Lung microvascular endothelial cell (primary cell): ENCODE results near the gene TGM1. TPM values are rescaled to one million over a fixed set of nuclear protein-coding genes. Genes with fewer than 3 reads are reported as not detected.
A peak's percentile ranks its signal among the peaks of the same experiment; 100 is the strongest.

ENCODE experiments used
- DNase-seq, 2 donors: peaks; one replicate each; pipeline versions ENCODE4 v3.0.0 to v3.0.0-alpha.2; 2010; ENCODE audit warnings: low read depth in 2 of 2
- total RNA-seq: library from RNA; depleted of rRNA; stranded (reverse); fragments of >200 nt; gene quantifications from 2 replicates; pipeline ENCODE4 v1.2.1, GENCODE V29; 2014

Gene TGM1
- total RNA-seq, 1 donor from 2014 or later, result 0.20 TPM

GRCh38 chr14:24292118-24292807 lies 29.3 kb upstream of the TGM1 start:
- no peak for DNase-seq

DNA sequence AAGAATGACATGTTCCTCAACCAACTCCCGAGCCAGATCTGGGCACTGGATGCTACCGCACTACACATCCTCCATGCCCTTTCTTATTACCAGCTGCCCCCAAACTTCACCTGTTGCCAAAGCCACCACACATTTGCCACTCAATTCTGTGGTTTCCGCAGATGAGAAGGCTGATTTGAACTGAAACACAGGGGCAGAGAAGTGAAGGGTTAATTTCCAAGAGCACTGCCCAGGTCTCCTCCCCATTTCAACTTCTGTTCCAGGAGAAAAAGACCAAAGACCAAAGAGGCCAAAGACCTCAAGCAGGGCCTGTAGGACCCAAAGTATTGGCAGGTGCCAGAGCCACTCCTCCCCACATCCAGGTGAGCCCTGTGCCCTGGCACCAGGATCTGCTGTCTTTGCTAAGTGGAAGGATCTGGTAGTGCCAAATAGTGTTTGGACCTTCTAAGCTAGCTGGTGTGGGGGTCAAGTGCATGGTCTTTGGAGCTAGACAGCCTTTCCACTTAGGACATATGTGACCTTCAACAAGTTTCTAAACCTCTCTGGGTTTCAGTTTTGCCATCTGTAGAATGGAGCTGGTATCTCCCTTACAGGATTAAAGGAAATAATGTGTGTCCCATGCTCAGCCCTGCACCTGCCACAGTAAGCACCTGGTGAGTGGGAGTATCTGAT lies 28.6 kb upstream of the TGM1 start:
- DNase-seq, result no peak

GRCh38 chr14:24290746-24291145 lies 27.8 kb upstream of the TGM1 start:
- DNase-seq, result no peak

- DNase-seq, result no peak
Measured at GRCh38 chr14:24289649-24290280, 26.8 kb upstream of the TGM1 start.

DNA sequence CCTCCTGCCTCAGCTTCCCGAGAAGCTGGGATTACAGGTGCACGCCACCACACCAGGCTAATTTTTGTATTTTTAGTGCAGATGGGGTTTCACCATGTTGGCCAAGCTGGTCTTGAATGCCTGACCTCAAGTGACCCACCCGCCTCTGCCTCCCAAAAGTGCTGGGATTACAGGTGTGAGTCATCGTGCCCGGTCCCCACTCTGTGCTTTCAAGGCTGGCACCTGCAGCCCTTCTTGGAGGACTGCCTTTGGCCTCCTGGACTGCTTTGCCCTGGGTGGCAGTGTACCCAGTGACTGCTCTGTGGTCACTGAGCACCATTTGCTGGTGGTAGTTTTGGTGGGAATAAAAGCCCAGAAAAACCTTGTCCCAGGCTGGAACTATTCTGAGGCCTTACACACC lies 24.0 kb upstream of the TGM1 start:
- no peak for DNase-seq

DNA sequence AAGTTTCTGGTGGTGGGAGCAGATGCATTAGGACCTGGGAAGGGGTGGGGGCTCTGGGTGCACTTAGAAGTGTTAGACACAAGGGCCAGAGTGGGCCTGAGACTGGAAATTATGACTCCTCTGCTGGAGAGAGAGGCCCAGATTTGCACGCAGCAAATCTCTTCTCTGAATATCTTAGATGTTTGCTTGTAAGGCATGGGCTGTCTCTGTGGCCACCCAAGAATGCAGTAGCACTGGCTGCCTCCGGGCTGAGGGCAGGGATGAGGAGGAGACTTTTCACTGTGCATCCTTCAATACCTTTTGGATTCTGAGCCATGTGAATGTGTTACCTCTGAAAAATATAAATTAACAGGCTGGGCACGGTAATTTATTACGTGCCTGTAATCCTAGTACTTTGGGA lies 22.4 kb upstream of the TGM1 start:
- DNase-seq, result no peak

DNA sequence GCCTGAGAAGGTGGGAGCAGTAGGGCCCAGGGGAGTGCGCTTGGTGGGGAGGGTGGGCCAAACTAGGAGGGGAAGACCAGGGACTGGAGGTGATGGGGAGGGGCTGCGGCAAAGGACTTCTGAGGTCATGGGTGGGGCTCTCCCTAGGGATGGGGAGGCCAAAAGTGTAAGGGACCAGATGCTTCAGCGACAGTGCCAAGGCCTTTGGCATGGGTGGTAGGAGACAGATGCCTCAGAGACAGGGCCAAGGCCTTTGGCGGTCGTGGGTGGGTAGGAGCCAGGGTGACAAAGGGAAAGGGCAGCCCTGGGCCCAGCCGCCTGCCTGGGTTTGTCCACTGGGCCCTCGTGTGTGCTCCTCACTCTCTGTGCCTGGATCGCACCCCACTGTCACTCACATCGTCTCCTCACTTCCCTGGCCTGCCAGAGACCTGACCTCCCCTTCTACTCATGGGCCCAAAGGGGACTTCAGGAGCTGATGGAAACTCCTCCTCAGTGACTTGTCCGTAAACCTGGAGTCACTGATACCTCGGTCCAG lies 21.6 kb upstream of the TGM1 start:
- DNase-seq, result no peak

GRCh38 chr14:24283796-24284460 lies 21.0 kb upstream of the TGM1 start:
- no peak for DNase-seq

DNA sequence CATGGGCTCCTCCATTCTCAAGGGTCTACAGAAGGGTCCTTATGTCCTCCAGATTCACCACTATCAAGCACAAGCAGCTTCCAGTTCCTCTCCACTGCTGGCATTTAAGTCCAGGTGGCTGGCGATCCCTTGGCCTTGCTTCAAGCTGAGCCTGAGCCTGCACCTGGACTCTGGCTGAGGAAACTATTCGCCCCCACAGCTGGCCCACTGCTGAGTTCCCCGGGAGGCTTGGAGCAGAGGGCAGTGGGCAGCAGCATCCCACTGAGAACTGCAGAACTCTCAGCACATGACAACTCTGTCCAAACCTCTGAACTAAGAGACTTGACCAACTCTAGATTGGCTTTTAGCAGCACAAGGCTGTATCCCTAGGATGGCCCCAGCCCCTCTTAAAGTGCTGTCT lies 19.8 kb upstream of the TGM1 start:
- no peak for DNase-seq

GRCh38 chr14:24281636-24282035 lies 18.7 kb upstream of the TGM1 start:
- DNase-seq, result no peak

GRCh38 chr14:24280797-24281460 lies 18.0 kb upstream of the TGM1 start:
- DNase-seq, result no peak

- DNase-seq, result peak; percentile 12
Measured at GRCh38 chr14:24279301-24280186, 16.6 kb upstream of the TGM1 start.

GRCh38 chr14:24278424-24278823 lies 15.4 kb upstream of the TGM1 start:
- no peak for DNase-seq

- DNase-seq, result no peak
Measured at GRCh38 chr14:24277606-24278321, 14.8 kb upstream of the TGM1 start.

DNA sequence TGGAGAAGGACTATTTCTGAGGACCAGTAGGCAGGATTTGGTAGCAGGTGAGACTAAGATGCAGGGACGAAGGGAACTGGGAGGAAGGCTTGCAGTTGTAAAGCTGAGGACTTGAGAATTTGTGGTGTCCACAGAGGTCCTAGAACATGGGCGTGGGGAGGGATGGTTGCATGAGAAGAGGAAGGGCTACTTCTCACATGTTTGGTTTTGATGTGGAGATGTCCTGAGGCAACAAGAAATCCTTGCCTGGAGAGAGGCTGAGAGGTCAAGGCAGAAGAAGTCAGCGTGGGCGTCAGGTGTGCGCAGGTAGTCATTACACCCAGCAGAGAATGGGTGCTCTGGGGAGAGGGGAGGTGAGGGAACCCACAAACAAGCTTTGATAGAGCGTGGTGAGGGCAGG lies 14.1 kb upstream of the TGM1 start:
- DNase-seq, result no peak

- DNase-seq, result no peak
Measured at GRCh38 chr14:24274101-24274543, 11.1 kb upstream of the TGM1 start.

DNA sequence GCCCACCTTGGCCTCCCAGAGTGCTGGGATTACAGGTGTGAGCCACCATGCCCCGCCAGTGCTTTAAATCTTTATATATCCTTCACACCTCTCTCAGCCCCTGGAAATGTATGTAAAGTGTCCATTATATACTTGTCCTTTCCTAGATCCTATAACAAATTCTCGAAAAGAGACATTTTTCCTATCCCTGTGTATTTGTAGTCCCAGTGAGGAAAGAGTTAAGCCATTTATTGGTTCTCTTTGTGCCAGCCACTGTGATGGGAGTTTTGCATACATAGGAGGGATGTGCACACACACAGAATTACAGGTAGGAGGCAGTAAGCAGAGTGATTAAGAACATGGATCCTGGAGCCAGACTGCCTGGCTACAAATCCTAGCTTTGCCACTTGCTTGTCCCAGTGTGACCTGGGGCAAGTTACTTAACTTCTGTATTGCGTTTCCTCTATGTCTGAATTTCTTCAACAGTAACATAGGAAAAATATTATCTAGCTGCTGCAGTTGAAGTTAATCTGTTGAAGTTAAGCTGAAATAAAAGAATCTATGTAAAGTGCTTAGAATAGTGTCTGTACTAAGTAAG lies 10.5 kb upstream of the TGM1 start:
- DNase-seq, result peak in 1 of 2 donors; percentile 12

GRCh38 chr14:24272467-24272866 lies 9.5 kb upstream of the TGM1 start:
- DNase-seq, result no peak

DNA sequence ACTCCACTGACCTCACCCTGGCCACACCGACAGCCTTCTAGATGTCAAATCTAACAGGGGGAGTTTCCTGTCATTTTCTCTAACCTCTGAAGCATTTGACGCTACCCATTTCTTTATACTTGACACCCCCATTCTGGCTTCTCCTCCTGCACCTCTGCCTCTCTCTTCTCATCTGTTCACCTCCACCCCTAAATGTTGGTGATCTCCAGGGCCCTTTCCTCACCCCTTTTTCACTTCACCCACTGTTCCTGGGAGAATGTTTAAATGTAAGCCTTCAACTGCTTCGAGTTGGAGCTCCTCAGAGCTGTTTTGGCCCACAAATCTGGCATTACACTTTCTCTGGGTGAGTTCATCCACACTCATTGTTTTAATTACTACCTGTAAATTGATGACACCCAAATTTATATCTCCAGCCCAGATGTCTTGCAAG lies 8.9 kb upstream of the TGM1 start:
- no peak for DNase-seq
